HepG2 (cell line): ENCODE measurements around the gene STAT6. TPM values are rescaled to one million over a fixed set of nuclear protein-coding genes. Genes with fewer than 3 reads are reported as not detected.

Experiments
- ATAC-seq: fragments of 200-7000 bp; cut with Tn5 transposase; 3 replicates; pipeline ENCODE4 v1.9.1; 2020; ENCODE audit warnings: mild to moderate bottlenecking, moderate library complexity
- BruUV-seq: library from RNA; stranded (reverse); fragments of 400-500 nt; replicated peaks from 2 replicates; lab custom pipeline; 2021; lab: Mats Ljungman, UMichigan
- CTCF ChIA-PET: fragments of 300-600 bp; formaldehyde crosslinking; extraction: SDS; loops from one replicate; lab custom pipeline; 2021; ENCODE audit warnings: low total read pairs, inconsistent platforms, low intra/inter-chr PET ratio; lab: Yijun Ruan, JAX
- POLR2A ChIA-PET: fragments of 350-600 bp; sonication (Branson Sonifier 250); formaldehyde crosslinking; loops from one replicate; lab custom pipeline; 2020; ENCODE audit warnings: antibody characterized with exemption, inconsistent platforms; lab: Yijun Ruan, JAX
- DNase-seq: peaks from one replicate; pipeline ENCODE4 v3.0.0-alpha.2; 2015; ENCODE audit warnings: low spot score
- FAIRE-seq: peaks from 3 replicates; lab custom pipeline; 2011; peaks lifted over from hg19 to GRCh38; lab: Jason Lieb, UNC
- H2AFZ ChIP-seq: one replicate; pipeline ENCODE4 v1.6.1; 2011; ENCODE audit warnings: low read length, inconsistent platforms
- H3K27ac ChIP-seq: fragments of 300-600 bp; 3 replicates; pipeline ENCODE4 v1.8.0; 2011; ENCODE audit warnings: mixed run types, mild to moderate bottlenecking, mixed read lengths, low read length, inconsistent platforms; ENCODE audit not compliant: insufficient read depth; ENCODE audit errors: extremely low read length
- H3K27me3 ChIP-seq, 2 experiments: fragments of 200-600 bp in 1 of 2; 2 replicates in 1 of 2; 3 replicates in 1 of 2; pipeline versions ENCODE4 v1.6.0 to v1.8.0; 2011; ENCODE audit warnings: low read length in 2 of 2, mild to moderate bottlenecking in 2 of 2, moderate library complexity in 2 of 2, inconsistent platforms in 1 of 2; ENCODE audit not compliant: insufficient read depth in 2 of 2, control insufficient read depth in 1 of 2
- H3K36me3 ChIP-seq, 2 experiments: fragments of 200-600 bp in 1 of 2; replicated peaks in 1 of 2; 2 replicates in 1 of 2; 3 replicates in 1 of 2; pipeline versions ENCODE4 v1.5.1 to v1.8.0; 2011; ENCODE audit warnings: low read length in 2 of 2, inconsistent platforms in 1 of 2; ENCODE audit not compliant: insufficient read depth in 2 of 2, control insufficient read depth in 1 of 2
- H3K4me1 ChIP-seq: 2 replicates; pipeline ENCODE4 v1.5.1; 2012; ENCODE audit warnings: low read length, inconsistent platforms; ENCODE audit not compliant: insufficient read depth
- H3K4me2 ChIP-seq: 2 replicates; pipeline ENCODE4 v1.6.0; 2011; ENCODE audit warnings: low read depth, low read length, inconsistent platforms
- H3K4me3 ChIP-seq, 3 experiments: fragments of 200-600 bp in 1 of 3; sonication (generic), shearing (Covaris generic) in 1 of 3; replicated peaks in 1 of 3; 2 replicates each; pipeline ENCODE4 v1.5.1; 2011 to 2016; ENCODE audit warnings: low read length in 3 of 3, inconsistent platforms in 2 of 3, low read depth in 2 of 3, mild to moderate bottlenecking in 2 of 3, control low read depth in 1 of 3, mixed read lengths in 1 of 3; ENCODE audit not compliant: insufficient read depth in 1 of 3
- H3K79me2 ChIP-seq: one replicate; pipeline ENCODE4 v1.6.1; 2011; ENCODE audit warnings: low read length, inconsistent platforms; ENCODE audit not compliant: insufficient read depth
- H3K9ac ChIP-seq: 2 replicates; pipeline ENCODE4 v1.6.0; 2011; ENCODE audit warnings: mild to moderate bottlenecking, low read depth, low read length, inconsistent platforms; ENCODE audit not compliant: insufficient read depth
- H3K9me3 ChIP-seq: 2 replicates; pipeline ENCODE4 v1.5.1; 2012; ENCODE audit warnings: mild to moderate bottlenecking, low read length
- H4K20me1 ChIP-seq: 2 replicates; pipeline ENCODE4 v1.6.0; 2011; ENCODE audit warnings: inconsistent platforms, mild to moderate bottlenecking, low read length, moderate library complexity; ENCODE audit not compliant: insufficient read depth
- CTCF ChIP-seq: sonication (generic); formaldehyde crosslinking; IDR thresholded peaks from 2 replicates; pipeline ENCODE4 v1.5.0; 2020; ENCODE audit warnings: mild to moderate bottlenecking, missing genetic modification reagents, moderate library complexity
- ELF4 ChIP-seq: sonication (generic); formaldehyde crosslinking; IDR thresholded peaks from 2 replicates; pipeline ENCODE4 v1.5.0; 2020; ENCODE audit warnings: missing genetic modification reagents, mild to moderate bottlenecking, moderate library complexity, borderline replicate concordance
- FOXA3 ChIP-seq: IDR thresholded peaks from 2 replicates; pipeline ENCODE4 v1.6.1; 2016; ENCODE audit warnings: missing genetic modification reagents, missing compliant biosample characterization
- GTF2F1 ChIP-seq: fragments of 150-350 bp; IDR thresholded peaks from 2 replicates; pipeline ENCODE4 v1.6.1; 2014; ENCODE audit warnings: low read length
- GZF1 ChIP-seq: sonication (generic); formaldehyde crosslinking; IDR thresholded peaks from 2 replicates; pipeline ENCODE4 v1.5.1; 2020; ENCODE audit warnings: mild to moderate bottlenecking, missing genetic modification reagents
- ISL2 ChIP-seq: sonication (generic); formaldehyde crosslinking; IDR thresholded peaks from 2 replicates; pipeline ENCODE4 v1.5.0; 2020; ENCODE audit warnings: missing genetic modification reagents
- JDP2 ChIP-seq: sonication (generic); formaldehyde crosslinking; IDR thresholded peaks from 2 replicates; pipeline ENCODE4 v1.8.1; 2022; ENCODE audit warnings: missing genetic modification reagents, borderline replicate concordance
- PBX2 ChIP-seq: IDR thresholded peaks from 2 replicates; pipeline ENCODE4 v1.6.1; 2016; ENCODE audit warnings: control low read depth
- SETDB1 ChIP-seq: sonication (generic); formaldehyde crosslinking; IDR thresholded peaks from 2 replicates; pipeline ENCODE4 v1.5.1; 2020; ENCODE audit warnings: missing genetic modification reagents, mild to moderate bottlenecking, borderline replicate concordance
- ZBTB25 ChIP-seq: IDR thresholded peaks from 2 replicates; pipeline ENCODE4 v1.6.1; 2018; ENCODE audit warnings: missing genetic modification reagents
- ZMYM2 ChIP-seq: sonication (generic); formaldehyde crosslinking; IDR thresholded peaks from 2 replicates; pipeline ENCODE4 v1.8.0; 2022; ENCODE audit warnings: mild to moderate bottlenecking, missing genetic modification reagents
- ZNF20 ChIP-seq: sonication (generic); formaldehyde crosslinking; IDR thresholded peaks from 2 replicates; pipeline ENCODE4 v1.4.0; 2020; ENCODE audit warnings: mild to moderate bottlenecking, moderate library complexity, missing genetic modification reagents
- ZNF724P ChIP-seq: sonication (generic); formaldehyde crosslinking; IDR thresholded peaks from 2 replicates; pipeline ENCODE4 v1.8.0; 2022; ENCODE audit warnings: missing genetic modification reagents, borderline replicate concordance
- WGBS: methylation state at CpG from one replicate; pipeline ENCODE4 v1.1.6; 2017; ENCODE audit warnings: low lambda C conversion rate; 5-methylcytosine and 5-hydroxymethylcytosine counted together
- in situ Hi-C: cut with HindIII; loops from 2 replicates; pipeline ENCODE4 v1.10.0; 2017; ENCODE audit warnings: low pct_unique_long_range_greater_than_20kb; ENCODE audit not compliant: extremely low pct_ligation_motif_present
- intact Hi-C: fragments of 100-400 bp; cut with micrococcal nuclease; formaldehyde crosslinking; loops from one replicate; pipeline ENCODE4 v1.10.0; 2022; ENCODE audit not compliant: unreplicated experiment
- polyA plus RNA-seq, 8 experiments: library from polyadenylated mRNA; depleted of rRNA in 3 of 8; stranded (reverse) in 7 of 8; unstranded in 1 of 8; fragments of >200 nt; fragmentation: Illumina TruSeq in 4 of 8; extraction: Trizol in 4 of 8; gene quantifications; 2 replicates each; pipeline versions ENCODE4 v1.2.1 to v1.2.3, GENCODE V29; 2011 to 2016; ENCODE audit warnings: low read depth in 4 of 8, missing spikeins in 1 of 8, mixed read lengths in 1 of 8; ENCODE audit not compliant: insufficient read depth in 1 of 8
- total RNA-seq, 5 experiments: library from RNA; depleted of rRNA; stranded (reverse); fragments of >200 nt; fragmentation: Illumina TruSeq; extraction: Trizol; gene quantifications; 2 replicates each; pipeline ENCODE4 v1.2.3, GENCODE V29; 2016; ENCODE audit warnings: low read depth in 1 of 5
- TF ChIP-seq, protein P1 (sequence below): sonication (generic); formaldehyde crosslinking; IDR thresholded peaks from 2 replicates; pipeline ENCODE4 v1.4.0; 2020; ENCODE audit warnings: missing genetic modification reagents

Gene STAT6
- total and polyA plus RNA-seq, 2 of the 13 experiments (the other 11 are each of a cell fraction or from before 2014, with no cell fraction given), result 28.0 to 62.2 TPM

DNA sequence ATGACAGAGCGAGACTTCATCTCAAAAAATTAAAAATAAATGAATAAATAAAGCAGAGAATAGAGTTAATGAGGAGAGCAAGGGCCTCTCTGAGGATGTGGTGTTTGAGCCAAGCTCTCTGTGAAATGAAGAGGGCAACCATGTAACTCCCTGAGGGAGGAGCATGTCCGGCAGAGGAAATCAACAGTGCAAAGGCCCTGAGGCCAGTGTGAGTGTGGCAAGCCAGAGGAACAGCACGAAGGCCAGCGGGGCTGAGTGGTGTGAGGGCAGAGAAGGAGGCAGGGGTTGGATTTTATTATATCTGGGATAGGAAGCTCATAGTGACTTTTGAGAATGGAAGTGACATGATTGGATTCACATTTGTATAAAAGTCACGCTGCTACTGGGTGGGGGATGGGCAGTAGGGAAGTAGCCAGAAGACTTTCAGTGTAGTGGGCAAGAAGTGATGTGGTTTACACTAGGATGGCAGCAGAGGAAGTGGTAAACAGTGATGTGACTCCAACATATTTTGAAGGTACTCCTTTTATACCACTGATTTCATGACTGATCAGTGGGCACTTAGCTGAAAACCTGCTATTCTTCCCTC, 46.5 kb upstream of the STAT6 start:
- peaks cover 64 to 89% of the 10 kb centered on the region in 2 experiments for H3K36me3 ChIP-seq
- no peak for FAIRE-seq

More for the DNA sequence above, 46.5 kb upstream of the STAT6 start:
- POLR2A ChIA-PET, result interaction anchor here (1.4 to 3.0 kb wide), 3 partner anchors 8 to 30 kb away, joined by 3 to 15 read pairs (median 11); partner anchors contain the start of genes LRP1 and LRP1-AS
- 95% methylated on average over 5 of the region's 5 CpGs for WGBS
- in situ Hi-C loops (no loop called here), intact Hi-C loops (no loop called here)
- Histone ChIP-seq H4K20me1 (no peaks in the 10 kb centered on the region; the same call in 1 of the 2 replicates), H3K4me3 (no peak overlapping the region), H3K27me3 (no peaks in the 10 kb centered on the region), H3K4me2 (no peak overlapping the region), H3K9me3 (no peaks in the 10 kb centered on the region), H3K79me2 (no peaks in the 10 kb centered on the region), H3K9ac (no peak overlapping the region)
- no peak for DNase-seq
- no peak for TF ChIP-seq ZNF724P (CRISPR knock-in tag)
- no peak for TF ChIP-seq ZBTB25 (CRISPR knock-in tag)
- TF ChIP-seq SETDB1 (CRISPR knock-in tag), result no peak
- TF ChIP-seq GZF1 (CRISPR knock-in tag), result no peak
- TF ChIP-seq ISL2 (CRISPR knock-in tag), result no peak
- no peak for TF ChIP-seq JDP2 (CRISPR knock-in tag)
- no peak for TF ChIP-seq ZNF20 (CRISPR knock-in tag)
- no peak for TF ChIP-seq CTCF (CRISPR knock-in tag)
- TF ChIP-seq GTF2F1, result no peak
- TF ChIP-seq ZMYM2 (CRISPR knock-in tag), result no peak
- no peak for TF ChIP-seq ELF4
- TF ChIP-seq, protein P1, sequence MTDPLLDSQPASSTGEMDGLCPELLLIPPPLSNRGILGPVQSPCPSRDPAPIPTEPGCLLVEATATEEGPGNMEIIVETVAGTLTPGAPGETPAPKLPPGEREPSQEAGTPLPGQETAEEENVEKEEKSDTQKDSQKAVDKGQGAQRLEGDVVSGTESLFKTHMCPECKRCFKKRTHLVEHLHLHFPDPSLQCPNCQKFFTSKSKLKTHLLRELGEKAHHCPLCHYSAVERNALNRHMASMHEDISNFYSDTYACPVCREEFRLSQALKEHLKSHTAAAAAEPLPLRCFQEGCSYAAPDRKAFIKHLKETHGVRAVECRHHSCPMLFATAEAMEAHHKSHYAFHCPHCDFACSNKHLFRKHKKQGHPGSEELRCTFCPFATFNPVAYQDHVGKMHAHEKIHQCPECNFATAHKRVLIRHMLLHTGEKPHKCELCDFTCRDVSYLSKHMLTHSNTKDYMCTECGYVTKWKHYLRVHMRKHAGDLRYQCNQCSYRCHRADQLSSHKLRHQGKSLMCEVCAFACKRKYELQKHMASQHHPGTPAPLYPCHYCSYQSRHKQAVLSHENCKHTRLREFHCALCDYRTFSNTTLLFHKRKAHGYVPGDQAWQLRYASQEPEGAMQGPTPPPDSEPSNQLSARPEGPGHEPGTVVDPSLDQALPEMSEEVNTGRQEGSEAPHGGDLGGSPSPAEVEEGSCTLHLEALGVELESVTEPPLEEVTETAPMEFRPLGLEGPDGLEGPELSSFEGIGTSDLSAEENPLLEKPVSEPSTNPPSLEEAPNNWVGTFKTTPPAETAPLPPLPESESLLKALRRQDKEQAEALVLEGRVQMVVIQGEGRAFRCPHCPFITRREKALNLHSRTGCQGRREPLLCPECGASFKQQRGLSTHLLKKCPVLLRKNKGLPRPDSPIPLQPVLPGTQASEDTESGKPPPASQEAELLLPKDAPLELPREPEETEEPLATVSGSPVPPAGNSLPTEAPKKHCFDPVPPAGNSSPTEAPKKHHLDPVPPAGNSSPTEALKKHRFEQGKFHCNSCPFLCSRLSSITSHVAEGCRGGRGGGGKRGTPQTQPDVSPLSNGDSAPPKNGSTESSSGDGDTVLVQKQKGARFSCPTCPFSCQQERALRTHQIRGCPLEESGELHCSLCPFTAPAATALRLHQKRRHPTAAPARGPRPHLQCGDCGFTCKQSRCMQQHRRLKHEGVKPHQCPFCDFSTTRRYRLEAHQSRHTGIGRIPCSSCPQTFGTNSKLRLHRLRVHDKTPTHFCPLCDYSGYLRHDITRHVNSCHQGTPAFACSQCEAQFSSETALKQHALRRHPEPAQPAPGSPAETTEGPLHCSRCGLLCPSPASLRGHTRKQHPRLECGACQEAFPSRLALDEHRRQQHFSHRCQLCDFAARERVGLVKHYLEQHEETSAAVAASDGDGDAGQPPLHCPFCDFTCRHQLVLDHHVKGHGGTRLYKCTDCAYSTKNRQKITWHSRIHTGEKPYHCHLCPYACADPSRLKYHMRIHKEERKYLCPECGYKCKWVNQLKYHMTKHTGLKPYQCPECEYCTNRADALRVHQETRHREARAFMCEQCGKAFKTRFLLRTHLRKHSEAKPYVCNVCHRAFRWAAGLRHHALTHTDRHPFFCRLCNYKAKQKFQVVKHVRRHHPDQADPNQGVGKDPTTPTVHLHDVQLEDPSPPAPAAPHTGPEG (CRISPR knock-in tag), result no peak
- no peak for TF ChIP-seq FOXA3 (CRISPR knock-in tag)
- TF ChIP-seq PBX2 (CRISPR knock-in tag), result no peak
- TF ChIP-seq, all 625 proteins: peak for 0
- H3K27ac ChIP-seq, result no peak overlapping the region
- TSS peak; percentile 24 for BruUV-seq
- H2AFZ ChIP-seq, result no peak overlapping the region
- CTCF ChIA-PET, result no interaction called here
- no peak for ATAC-seq
- peaks cover 30% of the 10 kb centered on the region for H3K4me1 ChIP-seq
